Stimulated activated CD8-positive, alpha-beta memory T cell treated with anti-CD3 and anti-CD28 coated beads, Interleukin-12 subunit alpha, Interleukin-12 subunit beta, amount 100 ng/mL, for 24 hours (primary cell): ENCODE measurements around the gene ASCL4.

Experiments used
- DNase-seq: peaks from one replicate; pipeline ENCODE4 v3.0.0-alpha.2; 2020; ENCODE audit errors: extremely low read depth

Gene ASCL4

GRCh38 chr12:107778383-107779025 lies 4.0 kb downstream of the ASCL4 start:
- no peak for DNase-seq

- DNase-seq: no peak
These were observed 4.8 kb downstream of the ASCL4 start for GRCh38 chr12:107779077-107779831.

- no peak for DNase-seq
These were observed 5.8 kb downstream of the ASCL4 start for GRCh38 chr12:107780298-107780697.

- no peak for DNase-seq
These were observed 7.6 kb downstream of the ASCL4 start for GRCh38 chr12:107782067-107782466.

GRCh38 chr12:107783406-107784376 lies 9.2 kb downstream of the ASCL4 start:
- DNase-seq: no peak

GRCh38 chr12:107788281-107788680 lies 13.8 kb downstream of the ASCL4 start:
- DNase-seq: no peak

GRCh38 chr12:107788690-107789458 lies 14.4 kb downstream of the ASCL4 start:
- DNase-seq: no peak

- no peak for DNase-seq
These were observed 17.1 kb downstream of the ASCL4 start for GRCh38 chr12:107791465-107792089.

GRCh38 chr12:107794451-107794850 lies 19.9 kb downstream of the ASCL4 start:
- DNase-seq: no peak

GRCh38 chr12:107798580-107798979 lies 24.1 kb downstream of the ASCL4 start:
- no peak for DNase-seq

GRCh38 chr12:107801150-107801549 lies 26.6 kb downstream of the ASCL4 start:
- no peak for DNase-seq

- no peak for DNase-seq
These were observed 28.6 kb downstream of the ASCL4 start for GRCh38 chr12:107803092-107803491.

GRCh38 chr12:107805488-107806180 lies 31.1 kb downstream of the ASCL4 start:
- no peak for DNase-seq

GRCh38 chr12:107807471-107808150 lies 33.1 kb downstream of the ASCL4 start:
- DNase-seq: no peak

GRCh38 chr12:107817250-107817649 lies 42.7 kb downstream of the ASCL4 start:
- no peak for DNase-seq

- no peak for DNase-seq
These were observed 44.5 kb downstream of the ASCL4 start for GRCh38 chr12:107818984-107819383.

- DNase-seq: no peak
These were observed 47.9 kb downstream of the ASCL4 start for GRCh38 chr12:107822356-107822755.
